HG03135 (cell line): ENCODE results near the gene MAP4K1.

Experiments used
- ATAC-seq: cut with Tn5 transposase; IDR thresholded peaks from one replicate; pipeline ENCODE4 v1.9.1; 2021; ENCODE audit warnings: mild to moderate bottlenecking, moderate library complexity; ENCODE audit not compliant: unreplicated experiment

Gene MAP4K1

DNA sequence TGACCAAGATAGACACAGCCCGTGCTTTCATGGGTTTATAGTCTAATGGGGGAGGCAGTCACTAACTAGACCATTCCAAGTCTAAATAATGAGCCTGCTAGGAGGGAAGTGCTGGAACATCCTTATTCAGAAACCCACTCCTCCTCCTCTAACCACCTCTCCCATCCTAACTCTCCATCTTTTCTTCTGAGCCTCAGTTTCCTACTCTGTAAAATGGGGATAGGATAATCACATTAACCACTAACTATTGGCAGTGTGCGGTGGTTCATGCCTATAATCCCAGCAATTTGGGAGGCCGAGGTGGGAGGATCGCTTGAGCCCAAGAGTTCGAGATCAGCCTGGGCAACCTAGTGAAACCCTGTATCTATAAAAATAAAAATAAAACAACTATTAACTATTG is 68.7 kb downstream of the MAP4K1 start:
- no peak for ATAC-seq

DNA sequence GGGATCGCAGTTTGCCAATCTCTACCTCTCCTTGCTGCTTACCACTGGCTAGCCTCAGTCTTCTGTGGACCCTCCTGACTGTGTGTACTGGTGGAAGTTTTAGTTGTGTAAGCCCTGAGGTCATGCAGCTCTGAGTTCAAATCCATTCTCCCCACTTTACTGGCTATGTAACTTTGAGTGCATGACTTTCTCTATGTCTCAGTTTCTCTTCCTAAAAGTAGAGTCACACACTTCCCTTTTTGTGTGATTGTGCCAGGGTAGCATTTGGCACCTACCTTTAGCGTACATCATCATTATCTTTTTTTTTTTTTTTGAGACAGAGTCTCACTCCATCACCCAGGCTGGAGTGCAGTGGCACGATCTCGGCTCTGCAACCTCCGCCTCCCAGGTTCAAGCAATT is 70.3 kb downstream of the MAP4K1 start:
- no peak for ATAC-seq

DNA sequence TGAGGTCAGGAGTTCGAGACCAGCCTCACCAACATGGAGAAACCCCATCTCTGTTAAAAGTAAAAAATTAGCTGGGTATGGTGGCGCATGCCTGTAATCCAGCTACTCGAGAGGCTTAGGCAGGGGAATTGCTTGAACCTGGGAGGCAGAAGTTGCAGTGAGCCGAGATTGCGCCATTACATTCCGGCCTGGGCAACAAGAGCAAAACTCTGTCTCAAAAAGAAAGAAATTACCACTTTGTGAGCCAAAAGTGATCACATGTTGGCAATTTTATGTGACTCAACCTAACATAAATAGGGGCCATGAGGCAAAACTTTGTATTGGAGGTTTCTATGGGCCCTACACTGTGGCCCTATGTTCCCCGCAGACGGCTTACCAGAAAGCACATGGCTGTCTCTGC is 72.2 kb downstream of the MAP4K1 start:
- ATAC-seq = no peak

DNA sequence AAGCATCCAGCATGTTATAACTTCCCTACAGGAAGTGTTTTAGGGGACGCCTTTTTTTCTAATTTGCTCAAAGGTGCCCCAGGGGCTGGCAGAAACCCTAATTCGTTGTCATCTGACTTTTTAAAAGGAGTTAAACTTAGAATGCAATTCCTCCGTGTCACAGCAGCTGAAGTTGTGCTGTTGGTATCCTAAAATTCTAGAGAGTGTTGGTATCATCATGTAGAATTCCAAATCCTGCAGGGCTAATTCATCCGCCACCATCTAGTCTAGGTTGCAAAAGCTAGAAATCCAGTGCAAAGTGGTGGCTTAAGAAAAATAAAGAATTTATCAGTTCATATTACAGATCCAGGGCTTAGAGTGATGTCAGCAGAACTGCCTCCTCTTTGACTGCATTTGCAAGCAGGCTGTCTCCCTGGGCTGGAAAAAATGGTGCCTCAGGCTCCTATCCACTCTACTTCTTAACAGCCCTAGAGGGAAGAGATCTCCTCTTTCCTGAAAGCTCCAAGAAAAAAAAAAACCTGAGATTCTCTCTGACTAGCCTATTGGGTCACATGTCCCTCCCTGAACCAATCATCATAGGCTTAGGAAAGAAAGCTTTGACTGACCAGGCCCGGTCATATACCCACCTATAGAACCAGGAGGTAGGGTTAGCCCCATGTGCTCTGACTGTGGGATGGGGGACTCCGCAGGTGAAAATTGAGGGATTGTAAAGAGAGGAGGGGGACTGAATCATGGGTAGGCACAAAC is 73.0 kb downstream of the MAP4K1 start:
- ATAC-seq = no peak

DNA sequence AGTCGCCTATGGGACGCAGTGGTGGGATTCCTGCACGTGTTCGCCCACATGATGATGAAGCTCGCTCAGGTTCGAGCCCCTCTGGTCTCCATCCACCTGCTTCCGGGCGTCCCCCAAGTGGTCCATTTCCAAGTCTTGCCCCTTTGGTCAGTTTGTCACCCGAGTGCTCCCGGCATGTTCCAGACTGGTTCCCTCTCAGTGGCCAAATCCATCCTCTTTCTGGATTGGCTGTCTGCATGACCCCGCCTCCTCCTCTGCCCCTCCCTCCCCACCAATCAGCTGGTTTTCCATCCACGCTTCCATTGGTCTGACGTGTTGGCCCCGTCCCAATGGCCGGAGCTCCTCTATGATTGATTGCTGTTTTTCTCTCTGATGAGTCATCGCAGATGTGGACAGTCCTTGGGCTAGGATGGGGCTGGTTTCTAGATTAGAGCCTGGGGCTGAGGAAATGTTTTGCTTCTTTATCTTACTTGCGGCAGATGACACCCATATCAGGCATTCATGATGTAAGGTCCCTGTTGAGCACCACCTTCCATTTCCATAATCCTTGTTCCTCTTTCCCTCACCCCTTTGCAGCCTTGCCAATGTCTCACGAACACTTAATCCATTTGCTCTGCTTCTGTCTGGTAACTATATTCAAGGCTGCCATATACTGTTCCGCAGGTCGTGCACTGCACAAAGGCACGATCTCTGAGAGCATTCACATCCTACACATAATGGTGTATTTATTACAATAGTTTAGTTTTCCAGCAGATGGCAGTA is 73.8 kb downstream of the MAP4K1 start:
- peak; percentile 51 for ATAC-seq

- ATAC-seq = no peak
These were observed 74.4 kb downstream of the MAP4K1 start for GRCh38 chr19:38543286-38543806.

GRCh38 chr19:38542040-38542439 is 75.7 kb downstream of the MAP4K1 start:
- no peak for ATAC-seq

DNA sequence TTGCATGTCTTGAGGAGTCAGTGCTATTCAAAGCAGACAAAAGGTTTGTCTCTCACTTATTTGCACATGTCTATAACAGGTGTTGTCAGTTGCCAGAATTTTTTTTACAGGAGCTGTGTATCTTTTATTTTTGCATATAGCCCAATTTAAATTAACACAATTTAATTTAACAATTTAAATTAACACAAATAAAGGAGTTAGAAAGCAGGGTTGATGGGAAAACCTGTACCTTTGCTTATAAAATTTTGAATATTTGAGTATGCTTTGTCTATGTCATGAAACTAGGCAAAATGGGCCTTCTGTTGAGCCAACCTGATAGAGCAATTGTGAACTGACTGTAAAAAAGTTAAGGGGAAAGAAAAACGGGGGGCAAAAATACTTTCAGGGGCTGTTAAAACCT is 78.0 kb downstream of the MAP4K1 start:
- no peak for ATAC-seq

DNA sequence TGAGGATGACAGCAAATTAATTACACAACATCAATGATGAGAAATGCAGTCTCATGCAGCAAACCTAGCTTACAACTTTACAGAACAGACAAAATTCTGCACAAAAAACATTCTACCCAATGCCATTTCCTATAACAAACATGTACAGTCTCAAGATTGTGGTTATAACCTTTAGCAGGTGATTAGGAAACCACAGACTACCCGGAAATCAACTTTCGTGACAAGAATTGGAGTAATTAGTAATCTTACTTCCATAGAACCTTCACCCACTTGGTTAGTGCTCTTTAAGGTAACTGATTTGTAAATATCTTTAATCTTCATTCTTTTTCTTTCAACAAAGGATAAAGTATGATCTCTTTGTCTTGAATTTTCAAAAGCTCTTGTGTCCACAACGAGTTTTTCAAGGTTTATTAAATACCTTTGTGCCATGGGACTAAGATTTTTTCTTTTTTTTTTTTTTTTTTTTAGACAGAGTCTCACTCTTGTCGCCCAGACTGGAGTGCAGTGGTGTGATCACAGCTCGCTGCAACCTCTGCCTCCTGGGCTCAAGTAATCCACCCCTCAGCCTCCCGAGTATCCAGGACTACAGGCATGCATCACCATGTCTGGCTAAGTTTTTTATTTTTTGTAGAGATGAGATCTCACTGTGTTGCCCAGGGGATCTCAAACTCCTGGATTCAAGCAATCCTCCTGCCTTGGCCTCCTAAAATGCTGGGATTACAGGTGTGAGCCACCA is 78.8 kb downstream of the MAP4K1 start:
- no peak for ATAC-seq

- no peak for ATAC-seq
These were observed 79.4 kb downstream of the MAP4K1 start for GRCh38 chr19:38538386-38538785.
